NCI-H2107 (cell line): ENCODE results near the gene ATP6V1F.

Source experiments
- DNase-seq: peaks from one replicate; lab custom pipeline; 2025; lab: John Stamatoyannopoulos, UW

ATP6V1F gene

GRCh38 chr7:128835790-128836641 lies 26.6 kb upstream of the ATP6V1F start:
- no peak for DNase-seq

- no peak for DNase-seq
Observed at GRCh38 chr7:128836729-128837348, 25.8 kb upstream of the ATP6V1F start.

GRCh38 chr7:128837521-128837921 lies 25.1 kb upstream of the ATP6V1F start:
- DNase-seq = no peak

GRCh38 chr7:128838109-128838779 lies 24.4 kb upstream of the ATP6V1F start:
- no peak for DNase-seq

- DNase-seq = no peak
Observed at GRCh38 chr7:128838981-128839731, 23.5 kb upstream of the ATP6V1F start.

GRCh38 chr7:128839751-128840177 lies 22.9 kb upstream of the ATP6V1F start:
- DNase-seq = no peak

GRCh38 chr7:128840326-128841170 lies 22.1 kb upstream of the ATP6V1F start:
- no peak for DNase-seq

GRCh38 chr7:128841171-128841690 lies 21.4 kb upstream of the ATP6V1F start:
- no peak for DNase-seq

- no peak for DNase-seq
Observed at GRCh38 chr7:128841921-128842673, 20.6 kb upstream of the ATP6V1F start.

- DNase-seq = no peak
Observed at GRCh38 chr7:128842674-128843641, 19.7 kb upstream of the ATP6V1F start.

GRCh38 chr7:128843938-128844621 lies 18.6 kb upstream of the ATP6V1F start:
- DNase-seq = no peak

- no peak for DNase-seq
Observed at GRCh38 chr7:128844777-128845311, 17.8 kb upstream of the ATP6V1F start.

- no peak for DNase-seq
Observed at GRCh38 chr7:128845475-128845874, 17.2 kb upstream of the ATP6V1F start.

- DNase-seq = no peak
Observed at GRCh38 chr7:128845987-128846386, 16.7 kb upstream of the ATP6V1F start.

GRCh38 chr7:128846781-128847444 lies 15.7 kb upstream of the ATP6V1F start:
- no peak for DNase-seq

GRCh38 chr7:128847721-128848211 lies 14.9 kb upstream of the ATP6V1F start:
- DNase-seq = no peak
